Heart left ventricle (tissue), 16 donors: ENCODE data around the gene DNAH17. TPM values are rescaled to one million over a fixed set of nuclear protein-coding genes. Genes with fewer than 3 reads are reported as not detected.

Experiments
- ATAC-seq, 4 donors: fragments of 200-7000 bp; cut with Tn5 transposase; one replicate each; pipeline ENCODE4 v1.9.1; 2020 to 2022; ENCODE audit warnings: moderate library complexity in 4 of 4, mild to moderate bottlenecking in 3 of 4, moderate number of reproducible peaks in 1 of 4
- DNase-seq, 5 donors: peaks; one replicate each; pipeline ENCODE4 v3.0.0-alpha.2; 2020
- H3K27ac ChIP-seq, 12 donors: fragments of 200-600 bp; sonication (generic) in 4 of 12; one replicate each; pipeline versions ENCODE4 v1.5.0 to v1.8.0; 2016 to 2022; ENCODE audit warnings: mild to moderate bottlenecking in 2 of 12
- H3K27me3 ChIP-seq, 9 donors: fragments of 200-600 bp; sonication (generic) in 2 of 9; one replicate each; pipeline versions ENCODE4 v1.5.1 to v1.8.0; 2016 to 2022; ENCODE audit warnings: mild to moderate bottlenecking in 3 of 9
- H3K36me3 ChIP-seq, 9 donors: fragments of 200-600 bp; sonication (generic) in 2 of 9; one replicate each; pipeline versions ENCODE4 v1.5.0 to v1.8.0; 2018 to 2022; ENCODE audit warnings: mild to moderate bottlenecking in 2 of 9
- H3K4me1 ChIP-seq, 12 donors: fragments of 200-600 bp; sonication (generic) in 4 of 12; one replicate each; pipeline versions ENCODE4 v1.5.0 to v1.8.0; 2016 to 2022; ENCODE audit warnings: mild to moderate bottlenecking in 3 of 12
- H3K4me3 ChIP-seq, 12 donors: fragments of 200-600 bp; sonication (generic) in 4 of 12; one replicate each; pipeline versions ENCODE4 v1.5.0 to v1.8.0; 2017 to 2022; ENCODE audit warnings: mild to moderate bottlenecking in 9 of 12, moderate library complexity in 4 of 12
- H3K9me3 ChIP-seq, 12 donors: fragments of 200-600 bp; sonication (generic) in 4 of 12; one replicate each; pipeline versions ENCODE4 v1.5.0 to v1.8.0; 2016 to 2022; ENCODE audit warnings: mild to moderate bottlenecking in 1 of 12
- CTCF ChIP-seq, 12 donors: fragments of 200-600 bp; sonication (generic) in 4 of 12; IDR thresholded peaks; one replicate each; pipeline versions ENCODE4 v1.5.0 to v1.8.0; 2018 to 2022; ENCODE audit warnings: antibody characterized with exemption in 12 of 12, mild to moderate bottlenecking in 5 of 12
- POLR2A ChIP-seq, 2 donors: fragments of 450-650 bp; IDR thresholded peaks; one replicate each; pipeline ENCODE4 v1.6.1; 2017; ENCODE audit warnings: antibody characterized with exemption in 2 of 2, mild to moderate bottlenecking in 2 of 2, moderate library complexity in 2 of 2
- WGBS, 4 donors: extraction: QIAGEN DNeasy Blood & Tissue Kit in 2 of 4; methylation state at CpG; one replicate each; pipeline versions ENCODE4 v1.1.5 to v1.1.7; 2013 to 2018; 5-methylcytosine and 5-hydroxymethylcytosine counted together
- intact Hi-C, 10 donors: fragments of 100-400 bp; cut with DNase I; formaldehyde crosslinking; loops; one replicate each; pipeline versions ENCODE4 v1.11.1 to v1.14.2; 2022
- polyA plus RNA-seq, 2 donors: library from polyadenylated mRNA; stranded (reverse); fragments of 200-250 nt; gene quantifications; one replicate each; pipeline ENCODE4 v1.2.3, GENCODE V29; 2013
- total RNA-seq, 9 donors: library from RNA; depleted of rRNA in 2 of 9; stranded (reverse); fragments of >200 nt in 2 of 9; fragmentation: NEBNext Ultra II Directional in 3 of 9; extraction: Animal tissue kit (Norgen Biotek cat#: 25700) in 3 of 9; gene quantifications; one replicate each; pipeline versions ENCODE4 v1.1.0 to v1.2.4, GENCODE V29; 2016 to 2023
- donor health status: ischemic (EF 13 %, LVEDD 7.1; RV severe dilation, severe dysfunction).
- donor health status: healthy with polysubstance abuse.
- donor health status: DM: no; HTN: yes; CAD: no.
- donor health status: DM: no; HTN: no; CAD: no.
- donor health status: ischemic (EF 25% LVEDD 6.9; RV normal size, moderate dysfunction).
- donor health status: ischemic (EF 25% LVEDD 5.7; RV mildly dilated, moderate dysfunction).
- donor health status: healthy.
- donor health status: DM: yes; HTN: yes; CAD: no.
- donor health status: ischemic (EF 35%, LVEDD 5.7; RV mildly dilated, moderate dysfunction).
- donor health status: nonischemic (EF 11% LVEDD 7.7; RV severe dilation, severe dysfunction).
- donor health status: DM: yes; HTN: yes; CAD: no.
- donor health status: PGD.
- donor health status: ischemic (EF 29% LVEDD 5.4; RV normal size, mild dysfunction).
- donor health status: nonischemic (EF 23%, LVEDD 6.1; RV moderate dilation, normal function).

Gene DNAH17
- total and polyA plus RNA-seq, 11 donors, result 0.02 to 0.63 (median 0.17) TPM; not detected in 4

- 85 to 91% (median 88%) methylated on average over 7 of the region's 7 CpGs for WGBS, 4 donors
- ATAC-seq, result no peak
- H3K4me3 ChIP-seq, result no peak overlapping the region
Observed at GRCh38 chr17:78451753-78452152, 125.4 kb downstream of the DNAH17 start.

GRCh38 chr17:78450696-78451345, 126.4 kb downstream of the DNAH17 start:
- no peak for TF ChIP-seq POLR2A (IDR thresholded peaks at IDR 0.05)
- TF ChIP-seq CTCF (IDR thresholded peaks at IDR 0.05), result no peak
- no peak overlapping the region for H3K27ac ChIP-seq
- no peaks in the 10 kb centered on the region for H3K27me3 ChIP-seq
- no peaks in the 10 kb centered on the region for H3K4me1 ChIP-seq
- ATAC-seq (peak in 1 of 4 donors; percentile 45), DNase-seq (peak in 1 of 5 donors; percentile 49)
- intact Hi-C loops, result no loop called here
- no peaks in the 10 kb centered on the region for H3K9me3 ChIP-seq
- no peak overlapping the region for H3K4me3 ChIP-seq
- WGBS, 4 donors, result 62 to 71% (median 66%) methylated on average over 17 to 20 of the region's 20 CpGs
- no peaks in the 10 kb centered on the region for H3K36me3 ChIP-seq

More at GRCh38 chr17:78451753-78452152, 125.4 kb downstream of the DNAH17 start:
- no peaks in the 10 kb centered on the region for H3K4me1 ChIP-seq
- DNase-seq, result no peak
- H3K9me3 ChIP-seq, result no peaks in the 10 kb centered on the region
- intact Hi-C loops, result no loop called here
- no peaks in the 10 kb centered on the region for H3K27me3 ChIP-seq
- no peak overlapping the region for H3K27ac ChIP-seq
- H3K36me3 ChIP-seq, result no peaks in the 10 kb centered on the region
- TF ChIP-seq POLR2A (IDR thresholded peaks at IDR 0.05) (no peak), CTCF (IDR thresholded peaks at IDR 0.05) (no peak)

- DNase-seq (peak in 1 of 5 donors; percentile 40), ATAC-seq (peak in 1 of 4 donors; percentile 36)
- no peaks in the 10 kb centered on the region for H3K9me3 ChIP-seq
- intact Hi-C loops, result no loop called here
- WGBS, 4 donors, result 93 to 94% (median 94%) methylated on average over 14 of the region's 14 CpGs
- H3K4me3 ChIP-seq, result no peak overlapping the region
- H3K27me3 ChIP-seq, result no peaks in the 10 kb centered on the region
- no peaks in the 10 kb centered on the region for H3K4me1 ChIP-seq
- no peaks in the 10 kb centered on the region for H3K36me3 ChIP-seq
- H3K27ac ChIP-seq, result no peak overlapping the region
- TF ChIP-seq POLR2A (IDR thresholded peaks at IDR 0.05) (no peak), CTCF (IDR thresholded peaks at IDR 0.05) (no peak)
Observed at GRCh38 chr17:78449983-78450595, 127.1 kb downstream of the DNAH17 start.

GRCh38 chr17:78448356-78448993, 128.7 kb downstream of the DNAH17 start:
- no peak overlapping the region for H3K4me3 ChIP-seq
- no peaks in the 10 kb centered on the region for H3K9me3 ChIP-seq
- no peaks in the 10 kb centered on the region for H3K4me1 ChIP-seq
- ATAC-seq (no peak), DNase-seq (no peak)
- intact Hi-C loops, result no loop called here
- TF ChIP-seq CTCF (IDR thresholded peaks at IDR 0.05) (no peak), POLR2A (IDR thresholded peaks at IDR 0.05) (no peak)
- 62 to 90% (median 75%) methylated on average over 5 of the region's 5 CpGs for WGBS, 4 donors
- no peaks in the 10 kb centered on the region for H3K36me3 ChIP-seq
- no peaks in the 10 kb centered on the region for H3K27me3 ChIP-seq
- no peak overlapping the region for H3K27ac ChIP-seq
